Stimulated activated CD4-positive, alpha-beta T cell treated with anti-CD3 and anti-CD28 coated beads, Interleukin-12 subunit alpha, Interleukin-12 subunit beta, amount 100 ng/mL, for 24 hours (primary cell): ENCODE data around the gene FN3KRP.

Experiments used
- DNase-seq, 2 experiments: peaks; one replicate each; pipeline ENCODE4 v3.0.0-alpha.2; 2020; ENCODE audit warnings: low read depth in 2 of 2

The FN3KRP gene

GRCh38 chr17:82687871-82688270 lies 28.6 kb upstream of the FN3KRP start:
- no peak for DNase-seq

- DNase-seq: no peak
Measured at GRCh38 chr17:82689077-82689476, 27.4 kb upstream of the FN3KRP start.

- DNase-seq: no peak
Measured at GRCh38 chr17:82690786-82691489, 25.6 kb upstream of the FN3KRP start.

- no peak for DNase-seq
Measured at GRCh38 chr17:82691714-82692113, 24.8 kb upstream of the FN3KRP start.

GRCh38 chr17:82692268-82692667 lies 24.2 kb upstream of the FN3KRP start:
- no peak for DNase-seq

- DNase-seq: no peak
Measured at GRCh38 chr17:82693168-82693867, 23.2 kb upstream of the FN3KRP start.

- DNase-seq: no peak
Measured at GRCh38 chr17:82694647-82695046, 21.9 kb upstream of the FN3KRP start.

- DNase-seq: no peak
Measured at GRCh38 chr17:82696259-82696658, 20.2 kb upstream of the FN3KRP start.

GRCh38 chr17:82696916-82697807 lies 19.3 kb upstream of the FN3KRP start:
- DNase-seq: no peak

- DNase-seq: no peak
Measured at GRCh38 chr17:82697808-82698064, 18.8 kb upstream of the FN3KRP start.

- DNase-seq: peak; percentile 96 to 97
Measured at GRCh38 chr17:82698065-82698973, 18.2 kb upstream of the FN3KRP start, which contains the start of gene RAB40B. Gene RAB40B (minus strand): TSS chr17:82698698. CDS start chr17:82698596, 102 bp downstream.

- no peak for DNase-seq
Measured at GRCh38 chr17:82698974-82699442, 17.5 kb upstream of the FN3KRP start.

- DNase-seq: no peak
Measured at GRCh38 chr17:82699551-82699950, 17.0 kb upstream of the FN3KRP start.

- DNase-seq: no peak
Measured at GRCh38 chr17:82702231-82702927, 14.1 kb upstream of the FN3KRP start.

GRCh38 chr17:82703036-82703745 lies 13.3 kb upstream of the FN3KRP start:
- DNase-seq: no peak

GRCh38 chr17:82703935-82704865 lies 12.3 kb upstream of the FN3KRP start:
- no peak for DNase-seq

- no peak for DNase-seq
Measured at GRCh38 chr17:82704886-82705285, 11.6 kb upstream of the FN3KRP start.

- no peak for DNase-seq
Measured at GRCh38 chr17:82705756-82706155, 10.8 kb upstream of the FN3KRP start.
